ENCODE results near the gene PPTC7. TPM values are rescaled to one million over a fixed set of nuclear protein-coding genes. Genes with fewer than 3 reads are reported as not detected.
"Not testable (repeated sequence)": the region's sequence is repeated elsewhere in the genome, so short reads cannot be mapped to it uniquely, and the experiment has no call there.

The PPTC7 gene
- total RNA-seq, 1 donor = 15.9 TPM

DNA sequence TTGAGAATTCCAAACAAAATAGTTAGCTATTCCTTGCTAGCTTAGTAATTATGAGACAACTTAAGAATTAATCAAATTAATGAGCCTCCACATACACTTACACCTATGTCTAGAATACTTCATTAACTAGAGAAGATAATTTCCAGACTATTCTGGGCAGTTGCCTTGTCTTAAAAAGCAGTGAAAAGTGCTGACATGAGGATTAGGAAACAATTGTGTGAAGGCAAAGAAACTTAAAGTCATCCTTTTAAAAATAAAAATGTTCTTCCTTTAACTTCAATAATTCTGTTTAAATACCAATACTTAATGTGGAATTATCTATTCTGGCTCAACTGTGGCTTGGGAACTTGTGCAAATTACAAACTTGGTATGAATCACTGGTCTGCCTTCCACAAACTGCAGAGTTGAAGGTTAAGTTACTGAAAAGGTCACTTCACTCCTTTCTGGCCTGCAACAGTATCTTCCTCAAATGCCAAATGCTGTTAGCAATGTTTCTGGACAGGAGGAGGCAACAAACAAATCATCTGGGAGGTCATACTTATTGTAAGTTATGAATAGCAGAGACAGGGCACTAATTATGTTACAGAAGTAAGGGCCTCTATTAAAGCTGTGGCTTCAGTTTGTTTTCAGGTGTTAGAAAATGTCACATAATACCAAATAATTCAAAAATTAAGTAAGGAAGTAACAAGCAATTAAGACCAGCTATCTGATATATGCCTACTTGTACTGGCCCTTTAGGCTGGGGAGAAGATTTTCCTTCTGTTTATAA is 19.2 kb downstream of the PPTC7 start:
- DNase-seq (ENCODE audit: low read depth in 2 of 3, low spot score in 2 of 3) = no peak

- DNase-seq (ENCODE audit: low read depth in 2 of 3, low spot score in 2 of 3) = peak in 1 of 3 donors; percentile 46
Observed at GRCh38 chr12:110562386-110562785, 20.7 kb downstream of the PPTC7 start.

DNA sequence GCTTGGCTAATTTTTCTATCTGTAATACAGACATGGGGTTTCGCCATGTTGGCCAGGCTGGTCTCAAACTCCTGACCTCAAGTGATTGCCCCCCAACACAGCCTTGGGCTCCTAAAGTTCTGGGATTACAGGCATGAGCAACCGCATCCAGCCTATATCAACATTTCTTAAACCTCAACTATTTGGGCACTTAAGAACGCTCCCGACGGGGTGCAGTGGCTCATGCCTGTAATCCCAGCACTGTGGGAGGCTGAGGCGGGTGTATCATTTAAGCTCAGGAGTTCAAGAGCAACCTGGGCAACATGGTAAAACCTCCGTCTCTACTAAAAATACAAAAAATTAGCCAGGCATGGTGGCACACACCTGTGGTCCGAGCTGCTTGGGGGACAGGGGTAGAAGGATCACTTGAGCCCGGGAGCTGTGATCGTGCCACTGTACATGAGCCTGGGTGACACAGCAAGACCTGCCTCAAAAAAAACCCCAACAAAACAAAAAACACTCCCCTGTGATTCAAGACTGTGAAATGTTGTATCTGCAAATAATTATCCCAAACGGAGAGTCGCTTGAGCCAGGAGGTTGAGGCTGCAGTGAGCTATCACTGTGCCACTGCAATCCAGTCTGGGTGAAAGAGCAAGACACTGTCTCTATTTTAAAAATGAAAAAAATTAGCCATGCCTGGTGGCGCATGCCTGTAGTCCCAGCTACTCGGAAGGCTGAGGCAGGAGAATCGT is 21.5 kb downstream of the PPTC7 start:
- no peak for DNase-seq (ENCODE audit: low read depth in 2 of 3, low spot score in 2 of 3)

DNA sequence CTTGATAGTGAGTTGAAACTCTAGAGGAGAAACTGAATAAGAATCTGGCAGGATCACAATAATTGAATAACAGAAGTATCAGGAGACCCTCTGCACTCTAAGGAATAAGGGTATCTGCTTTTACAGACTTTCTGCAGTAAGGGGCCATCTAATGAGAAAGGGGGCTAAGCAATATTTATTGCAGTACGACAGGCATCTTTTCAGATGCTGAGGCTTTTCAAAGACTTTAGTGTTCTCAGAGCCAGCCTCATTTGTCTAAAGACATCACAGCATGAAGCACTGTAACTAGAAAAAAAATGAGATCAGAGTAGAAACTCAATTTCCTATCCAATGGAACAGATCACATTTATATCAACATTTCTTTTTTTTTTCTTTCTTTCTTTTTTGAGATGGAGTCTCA is 22.2 kb downstream of the PPTC7 start:
- DNase-seq (ENCODE audit: low read depth in 2 of 3, low spot score in 2 of 3) = no peak

DNA sequence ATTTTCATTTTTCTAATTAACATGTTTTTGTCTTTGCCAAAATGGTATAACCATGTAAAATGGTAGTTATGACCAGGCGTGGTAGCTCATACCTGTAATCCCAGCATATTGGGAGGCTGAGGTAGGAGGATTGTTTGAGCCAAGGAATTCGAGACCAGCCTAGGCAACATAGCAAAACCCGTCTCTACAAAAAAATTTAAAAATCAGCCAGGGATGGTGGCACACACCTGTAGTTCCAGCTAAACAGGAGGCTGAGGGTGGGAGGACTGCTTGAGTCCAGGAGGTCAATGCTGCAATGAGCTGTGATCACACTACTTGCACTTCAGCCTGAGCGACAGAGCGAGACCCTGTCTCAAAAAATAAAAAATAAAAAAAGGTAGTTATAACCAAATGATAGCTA is 23.1 kb downstream of the PPTC7 start:
- no peak for DNase-seq (ENCODE audit: low read depth in 2 of 3, low spot score in 2 of 3)

DNA sequence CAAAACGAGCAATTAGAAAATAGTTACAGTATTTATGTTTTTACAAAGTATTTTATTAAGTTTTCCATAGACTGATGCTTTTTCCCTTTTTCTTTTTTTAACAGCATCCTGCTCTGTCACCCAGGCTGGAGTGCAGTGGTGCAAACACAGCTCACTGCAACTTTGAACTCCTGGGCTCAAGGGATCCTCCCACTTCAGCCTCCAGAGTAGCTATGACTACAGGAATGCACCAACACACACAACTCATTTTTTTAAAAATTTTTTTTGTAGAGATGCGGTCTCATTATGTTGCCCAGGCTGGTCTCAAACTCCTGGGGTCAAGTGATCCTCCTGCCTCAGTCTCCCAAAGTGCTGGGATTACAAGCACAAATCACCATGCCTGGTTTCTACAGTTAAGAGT is 24.2 kb downstream of the PPTC7 start:
- DNase-seq (ENCODE audit: low read depth in 2 of 3, low spot score in 2 of 3) = not testable (repeated sequence)

GRCh38 chr12:110557300-110557699 is 25.8 kb downstream of the PPTC7 start:
- no peak for DNase-seq (ENCODE audit: low read depth in 2 of 3, low spot score in 2 of 3)

GRCh38 chr12:110556705-110557104 is 26.4 kb downstream of the PPTC7 start:
- DNase-seq (ENCODE audit: low read depth in 2 of 3, low spot score in 2 of 3) = no peak

DNA sequence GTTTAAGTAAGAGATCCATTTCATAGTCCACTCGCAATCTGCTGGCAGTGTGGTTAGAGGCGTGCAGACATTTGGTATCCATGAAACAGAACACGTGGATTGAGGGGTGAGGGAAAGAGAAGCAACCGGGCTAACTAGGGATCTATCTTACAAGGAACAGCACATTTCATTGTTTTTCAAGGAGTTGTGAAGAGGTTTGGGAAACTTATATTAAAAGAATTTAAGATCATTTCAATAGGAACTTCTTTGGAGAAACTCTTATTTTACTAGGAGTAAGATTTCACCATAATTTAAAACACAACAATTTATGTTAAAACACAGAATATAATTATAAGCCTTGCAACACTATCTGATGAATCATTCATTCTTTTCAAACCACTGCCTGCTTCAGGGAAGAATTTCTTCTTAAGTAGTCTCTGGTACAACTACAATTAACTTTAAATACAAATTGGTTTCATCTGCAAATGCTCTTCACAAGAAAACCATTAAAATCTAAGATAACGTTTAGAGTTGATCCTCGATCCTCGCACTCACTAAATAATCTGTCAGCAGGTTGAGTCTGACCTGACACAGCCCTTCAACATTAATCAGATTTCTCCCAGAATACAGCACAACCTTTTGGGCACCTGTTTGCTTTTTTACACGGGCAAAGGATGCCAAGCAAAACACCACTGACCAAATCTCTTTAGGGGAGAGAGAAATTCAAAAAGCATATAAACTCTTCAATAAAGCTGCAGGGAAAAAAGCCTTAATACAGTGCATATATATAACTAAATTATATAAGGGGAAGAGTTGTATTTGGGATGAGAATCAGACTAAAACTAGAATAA is 27.3 kb downstream of the PPTC7 start:
- no peak for DNase-seq (ENCODE audit: low read depth in 2 of 3, low spot score in 2 of 3)

GRCh38 chr12:110554184-110554583 is 28.9 kb downstream of the PPTC7 start:
- no peak for DNase-seq (ENCODE audit: low read depth in 2 of 3, low spot score in 2 of 3)

GRCh38 chr12:110550981-110551380 is 32.1 kb downstream of the PPTC7 start:
- no peak for DNase-seq (ENCODE audit: low read depth in 2 of 3, low spot score in 2 of 3)

- no peak for DNase-seq (ENCODE audit: low read depth in 2 of 3, low spot score in 2 of 3)
Observed at GRCh38 chr12:110549716-110550115, 33.4 kb downstream of the PPTC7 start.

DNA sequence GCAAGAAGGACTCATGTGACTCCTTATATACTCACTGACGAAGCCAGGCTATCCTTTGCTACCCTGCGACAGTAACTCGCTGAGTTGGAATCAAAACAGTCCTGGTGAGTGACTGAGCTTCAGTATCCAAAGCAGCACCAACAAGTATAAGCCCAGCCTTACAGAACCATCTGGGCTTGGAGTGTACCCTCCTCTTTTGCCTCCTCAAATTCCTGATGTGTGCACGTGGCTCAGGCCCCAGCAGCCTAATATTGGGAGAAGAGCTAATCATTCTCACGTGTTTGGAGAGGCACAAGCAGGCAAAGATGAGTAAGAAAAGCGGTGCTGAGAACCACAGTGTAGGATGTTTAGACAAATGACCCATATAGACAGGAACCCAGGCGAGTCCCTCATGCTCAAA is 34.4 kb downstream of the PPTC7 start:
- DNase-seq (ENCODE audit: low read depth in 2 of 3, low spot score in 2 of 3) = no peak

GRCh38 chr12:110547090-110547489 is 36.0 kb downstream of the PPTC7 start:
- DNase-seq (ENCODE audit: low read depth in 2 of 3, low spot score in 2 of 3) = no peak

DNA sequence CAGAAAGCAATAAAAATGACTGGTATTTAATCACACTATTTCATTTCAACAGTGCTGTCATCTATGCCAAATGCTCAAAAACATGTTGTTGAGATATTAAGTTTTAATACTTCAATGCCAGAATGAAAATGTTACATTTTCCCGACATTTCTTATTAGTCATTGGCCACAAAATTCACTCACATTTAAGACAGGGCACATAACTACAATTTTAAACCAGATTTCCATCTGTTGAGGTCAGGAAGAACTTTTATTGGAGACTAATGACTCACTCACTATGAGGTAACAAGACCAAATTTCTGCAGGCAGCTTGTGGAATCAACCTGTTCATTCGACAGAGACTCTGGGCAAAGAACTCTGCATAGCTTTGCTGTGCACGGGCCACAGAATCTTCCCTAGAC is 36.8 kb downstream of the PPTC7 start:
- DNase-seq (ENCODE audit: low read depth in 2 of 3, low spot score in 2 of 3) = no peak

- DNase-seq (ENCODE audit: low read depth in 2 of 3, low spot score in 2 of 3) = no peak
Observed at GRCh38 chr12:110545812-110546211, 37.3 kb downstream of the PPTC7 start.

GRCh38 chr12:110545259-110545658 is 37.9 kb downstream of the PPTC7 start:
- not testable (repeated sequence) for DNase-seq (ENCODE audit: low read depth in 2 of 3, low spot score in 2 of 3)

DNA sequence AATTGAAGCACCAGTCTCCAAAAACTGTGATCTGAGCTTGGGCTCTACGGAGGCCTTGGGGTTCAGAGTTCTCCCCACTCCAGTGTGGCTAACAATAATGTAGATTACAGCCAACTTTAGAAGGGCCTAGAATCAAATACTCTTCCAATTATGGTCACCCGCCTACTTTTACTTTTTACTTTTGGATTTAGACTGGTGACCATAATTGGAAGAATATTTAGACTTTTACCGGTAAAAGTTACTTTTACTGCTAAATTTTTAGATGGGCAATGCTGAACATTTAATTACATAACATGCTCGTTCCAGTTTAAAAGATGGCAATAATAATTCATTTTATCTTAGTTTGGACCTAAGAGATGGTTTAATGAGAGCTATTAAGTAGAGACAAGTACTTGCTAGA is 39.2 kb downstream of the PPTC7 start:
- DNase-seq (ENCODE audit: low read depth in 2 of 3, low spot score in 2 of 3) = no peak

DNA sequence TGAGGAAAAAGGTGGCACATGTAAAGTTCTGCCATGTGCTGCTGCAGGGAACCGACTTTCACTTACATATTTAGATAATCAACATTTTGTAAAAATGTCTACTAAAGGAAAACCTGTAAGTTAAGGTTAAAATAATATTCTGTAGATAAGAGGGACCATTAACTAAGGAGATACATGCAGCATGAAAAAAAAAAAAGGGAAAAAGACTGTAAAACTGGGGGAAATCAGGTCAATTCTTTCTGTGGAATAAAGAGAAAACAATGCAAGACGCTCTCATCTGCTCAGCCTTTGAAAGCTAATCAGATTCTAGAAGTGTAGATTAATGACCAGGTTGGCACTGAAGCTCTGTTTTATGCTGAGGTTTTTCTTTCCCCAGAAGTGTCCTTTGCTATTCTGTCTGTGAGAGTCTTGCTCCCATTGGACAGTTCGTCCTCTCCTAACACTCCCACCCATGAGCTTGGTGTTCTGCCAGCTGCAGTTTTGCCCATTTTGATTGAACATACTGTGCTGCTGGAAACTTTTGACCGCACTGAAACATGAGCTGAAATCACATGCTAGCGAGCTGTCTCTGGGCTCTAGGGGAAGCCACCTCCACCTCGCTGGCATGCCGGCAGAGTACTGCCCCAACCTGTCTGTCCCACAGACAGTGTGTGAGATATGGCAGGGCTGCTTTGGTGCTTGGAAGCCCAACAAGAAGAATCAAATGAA is 39.7 kb downstream of the PPTC7 start:
- no peak for DNase-seq (ENCODE audit: low read depth in 2 of 3, low spot score in 2 of 3)

DNA sequence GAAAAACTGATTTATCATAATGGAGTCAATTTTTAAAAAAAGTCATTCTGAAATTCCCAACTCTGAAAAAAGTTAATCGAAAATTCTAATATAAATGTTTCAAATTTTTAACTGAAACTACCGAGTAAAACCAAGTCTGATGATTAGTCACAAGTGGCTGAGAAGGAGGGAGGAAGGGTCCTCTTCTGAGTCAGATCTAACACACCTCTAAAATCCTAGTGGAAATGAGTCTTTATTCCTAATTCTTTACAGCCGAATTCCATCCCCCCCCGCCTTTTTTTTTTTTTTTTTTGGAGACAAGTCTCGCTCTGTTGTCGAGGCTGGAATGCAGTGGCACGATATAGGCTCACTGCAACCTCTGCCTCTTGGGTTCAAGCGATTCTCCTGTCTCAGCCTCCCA is 43.1 kb downstream of the PPTC7 start:
- no peak for DNase-seq (ENCODE audit: low read depth in 2 of 3, low spot score in 2 of 3)

Data from hematopoietic multipotent progenitor cell (in vitro differentiated cells).